Neural cell (in vitro differentiated cells): ENCODE data around the gene SRP68. TPM values are rescaled to one million over a fixed set of nuclear protein-coding genes. Genes with fewer than 3 reads are reported as not detected.

Experiments used
- H2AFZ ChIP-seq: fragments of 200-600, 300-800 bp; sonication (generic), shearing (Covaris generic); 2 replicates; pipeline ENCODE4 v1.6.0; 2014; ENCODE audit warnings: low read depth, mild to moderate bottlenecking, antibody characterized with exemption, low read length, moderate library complexity
- H3F3A ChIP-seq: fragments of 200-600 bp; shearing (Covaris generic); 2 replicates; pipeline ENCODE4 v1.6.1; 2016; ENCODE audit warnings: mild to moderate bottlenecking, moderate library complexity, mixed read lengths, antibody characterized with exemption, low read length; ENCODE audit not compliant: insufficient read depth, poor library complexity, severe bottlenecking
- H3K27ac ChIP-seq: fragments of 200-600, 300-800 bp; sonication (generic), shearing (Covaris generic); 2 replicates; pipeline ENCODE4 v1.5.1; 2014; ENCODE audit warnings: mild to moderate bottlenecking, low read length, moderate library complexity
- H3K27me3 ChIP-seq: fragments of 300-800, 200-600 bp; sonication (generic), shearing (Covaris generic); 2 replicates; pipeline ENCODE4 v1.6.0; 2014; ENCODE audit warnings: mild to moderate bottlenecking, low read depth, low read length, moderate library complexity; ENCODE audit not compliant: insufficient read depth
- H3K36me3 ChIP-seq: fragments of 300-800, 200-600 bp; sonication (generic), shearing (Covaris generic); 2 replicates; pipeline ENCODE4 v1.5.1; 2014; ENCODE audit warnings: mild to moderate bottlenecking, antibody characterized with exemption, low read length, moderate library complexity; ENCODE audit not compliant: insufficient read depth
- H3K4me2 ChIP-seq: fragments of 300-800, 200-600 bp; sonication (generic), shearing (Covaris generic); 2 replicates; pipeline ENCODE4 v1.6.0; 2014; ENCODE audit warnings: mild to moderate bottlenecking, low read length
- H3K4me3 ChIP-seq: fragments of 300-800, 200-600 bp; sonication (generic), shearing (Covaris generic); 2 replicates; pipeline ENCODE4 v1.5.1; 2014; ENCODE audit warnings: mild to moderate bottlenecking, low read length, moderate library complexity
- H3K79me2 ChIP-seq: fragments of 200-600 bp; shearing (Covaris generic); replicated peaks from 2 replicates; pipeline ENCODE4 v1.6.0; 2014; ENCODE audit warnings: mild to moderate bottlenecking, low read length, moderate library complexity; ENCODE audit not compliant: insufficient read depth
- H3K9ac ChIP-seq: fragments of 300-800, 200-600 bp; sonication (generic), shearing (Covaris generic); 2 replicates; pipeline ENCODE4 v1.6.1; 2016; ENCODE audit warnings: mild to moderate bottlenecking, low read length, mixed read lengths
- H3K9me2 ChIP-seq: fragments of 200-600 bp; shearing (Covaris generic); 2 replicates; pipeline ENCODE4 v1.6.1; 2016; ENCODE audit warnings: mild to moderate bottlenecking, low read length, mixed read lengths; ENCODE audit not compliant: insufficient read depth
- H3K9me3 ChIP-seq: fragments of 200-600, 300-800 bp; sonication (generic), shearing (Covaris generic); 2 replicates; pipeline ENCODE4 v1.6.1; 2016; ENCODE audit warnings: mild to moderate bottlenecking, mixed run types, low read length, moderate library complexity, mixed read lengths
- H4K20me1 ChIP-seq: fragments of 200-600 bp; shearing (Covaris generic); 2 replicates; pipeline ENCODE4 v1.6.1; 2016; ENCODE audit warnings: mild to moderate bottlenecking, mixed run types; ENCODE audit not compliant: insufficient read depth
- CTCF ChIP-seq: fragments of 450-650 bp; IDR thresholded peaks from 2 replicates; pipeline ENCODE4 v1.5.1; 2014; ENCODE audit warnings: antibody characterized with exemption, mild to moderate bottlenecking, moderate library complexity; ENCODE audit not compliant: poor library complexity, severe bottlenecking
- EP300 ChIP-seq: fragments of 450-650 bp; conservative IDR thresholded peaks from 2 replicates; pipeline ENCODE4 v1.6.1; 2014; ENCODE audit warnings: antibody characterized with exemption, mild to moderate bottlenecking, moderate library complexity; ENCODE audit not compliant: poor library complexity, severe bottlenecking
- EZH2 ChIP-seq: fragments of 200-600, 300-800 bp; shearing (Covaris generic), sonication (generic); IDR thresholded peaks from 2 replicates; pipeline ENCODE4 v1.6.1; 2014; ENCODE audit warnings: antibody characterized with exemption, low read length, borderline replicate concordance, mild to moderate bottlenecking; ENCODE audit not compliant: insufficient read depth, poor library complexity, severe bottlenecking
- MXI1 ChIP-seq: fragments of 450-650 bp; conservative IDR thresholded peaks from 2 replicates; pipeline ENCODE4 v1.6.1; 2014; ENCODE audit warnings: antibody characterized with exemption, mild to moderate bottlenecking; ENCODE audit not compliant: poor library complexity, severe bottlenecking
- POLR2AphosphoS5 ChIP-seq: IDR thresholded peaks from 2 replicates; pipeline ENCODE4 v1.6.1; 2012
- RAD21 ChIP-seq: fragments of 450-650 bp; conservative IDR thresholded peaks from 2 replicates; pipeline ENCODE4 v1.6.1; 2014; ENCODE audit warnings: antibody characterized with exemption, mild to moderate bottlenecking, moderate library complexity
- REST ChIP-seq: IDR thresholded peaks from 2 replicates; pipeline ENCODE4 v1.6.1; 2012; ENCODE audit warnings: borderline replicate concordance
- SMC3 ChIP-seq: fragments of 450-650 bp; conservative IDR thresholded peaks from 2 replicates; pipeline ENCODE4 v1.6.1; 2014; ENCODE audit warnings: antibody characterized with exemption, mild to moderate bottlenecking, moderate library complexity; ENCODE audit not compliant: poor library complexity
- TAF1 ChIP-seq: IDR thresholded peaks from 2 replicates; pipeline ENCODE4 v1.6.1; 2012; ENCODE audit warnings: low read depth
- polyA plus RNA-seq: library from polyadenylated mRNA; depleted of rRNA; stranded (reverse); fragments of >200 nt; gene quantifications from 2 replicates; pipeline ENCODE4 v1.2.3, GENCODE V29; 2014

Gene SRP68
- polyA plus RNA-seq, 1 donor from 2014 or later: 26.3 TPM

- H4K20me1 ChIP-seq: no peaks in the 10 kb centered on the region
- H3K4me2 ChIP-seq: no peak overlapping the region
- no peaks in the 10 kb centered on the region for H3K27me3 ChIP-seq
- H3K79me2 ChIP-seq: no peaks in the 10 kb centered on the region
- no peaks in the 10 kb centered on the region for H3K9me3 ChIP-seq
- TF ChIP-seq RAD21: no peak
- no peak for TF ChIP-seq POLR2AphosphoS5
- TF ChIP-seq EZH2: no peak
- TF ChIP-seq SMC3: no peak
- no peak overlapping the region for H3K4me3 ChIP-seq
- no peak overlapping the region for H3K9ac ChIP-seq
- H3F3A ChIP-seq: no peaks in the 10 kb centered on the region
- no peaks in the 10 kb centered on the region for H3K9me2 ChIP-seq
- H3K36me3 ChIP-seq: no peaks in the 10 kb centered on the region
- no peak overlapping the region for H3K27ac ChIP-seq
- H2AFZ ChIP-seq: no peak overlapping the region
Measured at GRCh38 chr17:76032780-76033108, 39.6 kb downstream of the SRP68 start.

GRCh38 chr17:76032073-76032779 is 40.1 kb downstream of the SRP68 start:
- H2AFZ ChIP-seq: no peak overlapping the region
- no peaks in the 10 kb centered on the region for H4K20me1 ChIP-seq
- no peaks in the 10 kb centered on the region for H3K9me2 ChIP-seq

More at GRCh38 chr17:76032073-76032779, 40.1 kb downstream of the SRP68 start:
- Histone ChIP-seq H3K9ac (no peak overlapping the region), H3K27ac (no peak overlapping the region), H3K36me3 (no peaks in the 10 kb centered on the region), H3K27me3 (no peaks in the 10 kb centered on the region), H3K9me3 (no peaks in the 10 kb centered on the region), H3K4me2 (no peak overlapping the region), H3K79me2 (no peaks in the 10 kb centered on the region), H3K4me3 (no peak overlapping the region), H3F3A (no peaks in the 10 kb centered on the region)
- TF ChIP-seq POLR2AphosphoS5 (no peak), RAD21 (no peak), CTCF (no peak), REST (no peak), EP300 (no peak), MXI1 (no peak), EZH2 (no peak), SMC3 (no peak), TAF1 (no peak)
